HL-60/S4 treated with retinoic acid at 250 ng/mL for 4 days and 3 days (cell line): ENCODE data around the gene ZC3H4.
"Not testable (repeated sequence)": the region's sequence is repeated elsewhere in the genome, so short reads cannot be mapped to it uniquely, and the experiment has no call there.

Experiments
- in situ Hi-C: fragments of 300-500 bp; cut with MboI; formaldehyde crosslinking; loops from 2 replicates; pipeline ENCODE4 v1.7.0; 2022; ENCODE audit warnings: low sequenced_read_pairs

The ZC3H4 gene

DNA sequence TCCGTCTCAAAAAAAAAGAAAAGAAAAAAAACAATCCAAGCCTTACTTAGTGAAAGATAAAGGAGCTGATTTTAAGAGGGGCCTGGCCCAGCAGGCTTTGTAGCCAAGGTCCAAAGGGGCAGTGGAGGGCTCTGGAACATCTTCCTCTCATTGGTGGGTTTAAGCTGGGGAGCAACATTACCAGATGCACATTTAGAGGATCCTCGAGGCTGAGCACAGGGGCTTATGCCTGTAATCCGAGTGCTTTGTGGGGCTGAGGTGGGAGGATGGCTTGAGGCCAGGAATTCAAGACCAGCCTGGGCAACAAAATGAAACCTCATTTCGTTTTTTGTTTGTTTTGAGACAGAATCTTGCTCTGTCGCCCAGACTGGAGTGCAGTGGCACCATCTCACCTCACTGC, 57.2 kb downstream of the ZC3H4 start:
- in situ Hi-C loops: no loop called here

- in situ Hi-C loops: not testable (repeated sequence)
Observed at GRCh38 chr19:47050562-47050961, 63.0 kb downstream of the ZC3H4 start.

GRCh38 chr19:47049307-47049700, 64.3 kb downstream of the ZC3H4 start:
- in situ Hi-C loops: no loop called here

GRCh38 chr19:47047763-47048405, 65.7 kb downstream of the ZC3H4 start:
- in situ Hi-C loops: no loop called here

DNA sequence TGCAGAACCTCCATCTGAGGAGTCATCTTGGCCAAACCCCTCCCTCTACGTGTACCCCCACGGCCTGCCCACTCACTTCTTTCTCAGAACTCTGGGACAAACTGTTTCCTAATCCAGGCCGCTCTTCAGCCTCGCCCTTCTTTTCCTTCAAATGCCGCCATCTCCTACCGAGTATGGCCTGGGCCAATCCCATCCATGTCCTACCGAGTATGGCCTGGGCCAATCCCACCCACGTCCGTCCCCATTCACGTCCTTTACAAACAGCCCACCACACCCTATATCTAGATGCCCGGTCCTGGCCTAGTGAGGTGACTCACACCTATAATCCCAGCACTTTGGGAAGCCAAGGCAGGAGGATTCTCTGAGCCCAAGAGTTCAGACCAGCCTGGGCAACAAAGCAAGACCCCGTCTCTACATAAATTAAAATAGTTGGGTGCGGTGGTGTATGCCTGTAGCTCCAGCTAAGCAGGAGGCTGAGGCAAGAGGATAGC, 66.3 kb downstream of the ZC3H4 start:
- in situ Hi-C loops: no loop called here

- in situ Hi-C loops: no loop called here
Observed at GRCh38 chr19:47045867-47046470, 67.6 kb downstream of the ZC3H4 start.

- in situ Hi-C loops: no loop called here
Observed at GRCh38 chr19:47044946-47045866, 68.4 kb downstream of the ZC3H4 start.

- in situ Hi-C loops: no loop called here
Observed at GRCh38 chr19:47040869-47041268, 72.7 kb downstream of the ZC3H4 start.

- in situ Hi-C loops: no loop called here
Observed at GRCh38 chr19:47039239-47039874, 74.2 kb downstream of the ZC3H4 start.

DNA sequence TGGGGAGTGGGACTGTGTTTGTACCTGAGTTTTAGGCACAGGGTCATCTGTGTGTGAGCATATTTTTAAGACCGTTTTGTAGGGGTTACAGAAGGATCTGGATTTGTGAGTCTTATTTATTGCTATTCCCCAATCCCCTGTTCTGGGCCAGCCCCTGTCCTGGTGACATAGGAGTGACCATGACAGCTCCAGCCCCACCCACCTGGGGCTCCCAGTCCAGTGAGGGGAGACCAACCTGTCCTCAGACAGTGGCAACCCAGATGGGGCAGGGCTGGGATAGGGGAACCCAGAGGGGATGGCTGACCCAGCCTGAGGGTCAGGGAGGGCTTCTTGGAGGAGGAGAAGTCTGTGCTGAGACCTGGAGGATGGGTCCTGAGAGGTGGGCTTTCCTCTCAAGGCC, 75.8 kb downstream of the ZC3H4 start:
- in situ Hi-C loops: no loop called here

GRCh38 chr19:47036097-47036651, 77.4 kb downstream of the ZC3H4 start:
- in situ Hi-C loops: no loop called here

DNA sequence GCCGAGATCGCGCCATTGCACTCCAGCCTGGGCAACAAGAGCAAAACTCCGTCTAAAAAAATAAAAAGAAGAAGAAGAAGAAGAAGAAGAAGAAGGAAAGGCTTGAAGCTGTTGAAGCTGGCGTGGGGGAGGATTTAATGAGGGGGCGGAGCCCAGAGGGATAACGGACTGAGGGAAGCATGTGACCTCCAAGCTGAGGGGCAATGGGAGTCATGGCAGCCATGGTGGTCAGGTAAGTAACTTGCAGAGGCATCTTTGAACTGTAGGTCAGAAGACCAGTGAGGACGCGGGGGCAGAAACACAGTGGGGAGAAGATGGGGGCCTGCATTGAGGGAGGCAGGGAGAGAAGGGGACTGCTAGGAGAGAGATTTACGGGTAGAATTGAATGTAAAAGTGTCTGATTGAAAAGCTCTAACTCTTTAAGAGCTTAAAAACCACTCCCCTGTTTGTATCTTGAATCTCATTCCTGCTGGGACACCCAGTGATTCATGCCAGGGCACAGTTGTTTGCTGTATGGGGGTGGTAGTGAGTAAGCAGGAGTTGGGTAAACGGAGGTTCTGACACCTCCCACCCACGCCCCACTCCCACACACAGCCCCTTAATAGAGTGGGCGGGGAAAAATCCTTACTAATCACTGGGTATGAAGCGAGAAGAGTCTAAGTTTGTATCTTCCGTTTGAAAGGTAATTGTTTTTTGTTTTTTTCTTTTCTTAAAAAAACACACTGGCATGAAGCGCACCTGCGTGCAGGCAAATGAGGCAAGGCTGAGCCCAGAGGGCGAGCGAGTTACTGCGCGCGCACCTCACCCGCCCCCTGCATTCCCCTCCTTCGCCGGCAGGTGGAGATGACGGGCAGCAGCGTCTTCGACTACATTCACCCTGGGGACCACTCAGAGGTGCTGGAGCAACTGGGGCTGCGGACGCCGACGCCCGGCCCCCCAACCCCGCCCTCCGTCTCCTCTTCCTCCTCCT, 78.2 kb downstream of the ZC3H4 start:
- in situ Hi-C loops: no loop called here

DNA sequence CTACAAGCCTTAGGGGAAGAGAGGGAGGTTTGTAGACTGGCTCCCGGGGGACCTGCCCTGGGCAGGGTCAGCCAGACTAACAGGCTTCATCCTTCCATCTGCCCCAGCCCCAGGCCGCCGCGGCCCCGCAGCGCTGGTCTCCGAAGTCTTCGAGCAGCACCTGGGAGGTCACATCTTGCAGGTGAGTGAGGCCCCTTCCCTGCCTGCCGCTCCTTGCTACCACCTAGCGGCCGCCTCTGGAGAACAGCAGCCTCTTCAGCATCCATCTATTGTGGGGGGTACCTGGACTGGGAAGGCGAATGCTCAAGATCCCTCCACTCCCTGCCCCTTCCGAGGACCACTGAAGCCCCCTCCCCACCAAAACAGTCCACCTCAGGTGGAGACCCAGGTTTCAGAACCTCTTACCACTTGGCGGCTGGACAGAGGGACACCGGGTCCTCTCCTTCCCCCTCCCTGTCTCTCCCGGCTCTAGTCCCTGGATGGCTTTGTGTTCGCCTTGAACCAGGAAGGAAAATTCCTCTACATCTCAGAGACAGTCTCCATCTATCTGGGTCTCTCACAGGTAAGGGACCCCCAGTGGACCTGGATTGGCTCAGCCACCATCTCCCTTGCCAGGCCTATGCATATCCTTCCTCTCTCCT, 81.3 kb downstream of the ZC3H4 start:
- in situ Hi-C loops: no loop called here

DNA sequence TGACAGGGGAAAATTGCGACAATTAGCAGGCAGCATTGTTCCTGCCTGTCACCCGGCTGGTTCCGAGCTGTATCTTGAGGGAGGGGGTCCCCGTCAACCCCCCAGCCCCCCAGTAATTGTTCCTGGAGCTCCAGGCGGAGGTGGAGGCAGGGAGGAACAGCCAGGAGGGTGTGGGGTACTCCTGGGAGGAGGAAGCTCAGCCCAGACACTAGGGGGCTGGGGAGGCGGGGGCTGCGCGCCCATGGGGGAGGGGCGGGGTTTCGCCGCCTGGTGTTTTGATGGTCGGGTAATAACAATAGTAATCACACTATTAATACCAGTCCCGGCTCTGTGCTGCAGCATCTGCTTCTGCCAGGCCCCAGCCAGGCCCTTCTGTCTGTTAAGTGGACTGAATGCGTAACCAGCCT, 85.4 kb downstream of the ZC3H4 start:
- in situ Hi-C loops: no loop called here

- in situ Hi-C loops: no loop called here
Observed at GRCh38 chr19:47027586-47028088, 85.9 kb downstream of the ZC3H4 start.

GRCh38 chr19:47026889-47027288, 86.7 kb downstream of the ZC3H4 start:
- in situ Hi-C loops: no loop called here

- in situ Hi-C loops: no loop called here
Observed at GRCh38 chr19:47026156-47026555, 87.4 kb downstream of the ZC3H4 start.

GRCh38 chr19:47024502-47024901, 89.1 kb downstream of the ZC3H4 start:
- in situ Hi-C loops: no loop called here

GRCh38 chr19:47023448-47023794, 90.2 kb downstream of the ZC3H4 start:
- in situ Hi-C loops: no loop called here
